Activated naive CD8-positive, alpha-beta T cell treated with anti-CD3 and anti-CD28 coated beads, Interleukin-2, amount 50 U/mL, for 24 hours (primary cell): ENCODE results near the gene FANCG.

Experiments used
- ATAC-seq: fragments of 150-1000 bp; cut with Tn5 transposase; one replicate; pipeline ENCODE4 v1.10.0; 2021
- DNase-seq: peaks from one replicate; pipeline ENCODE4 v3.0.0; 2021
- H3K27ac Mint-ChIP-seq: one replicate; pipeline ENCODE4 v1.8.0; 2021; ENCODE audit warnings: mild to moderate bottlenecking, mixed read lengths
- H3K27me3 Mint-ChIP-seq: one replicate; pipeline ENCODE4 v1.8.0; 2021; ENCODE audit warnings: mixed read lengths
- H3K36me3 Mint-ChIP-seq: one replicate; pipeline ENCODE4 v1.8.0; 2021; ENCODE audit warnings: low read depth, mixed read lengths
- H3K4me1 Mint-ChIP-seq: one replicate; pipeline ENCODE4 v1.8.0; 2021; ENCODE audit warnings: mixed read lengths
- H3K4me3 Mint-ChIP-seq: one replicate; pipeline ENCODE4 v1.8.0; 2021; ENCODE audit warnings: mild to moderate bottlenecking, moderate library complexity, mixed read lengths
- H3K9me3 Mint-ChIP-seq: one replicate; pipeline ENCODE4 v1.8.0; 2021; ENCODE audit warnings: mixed read lengths

Gene FANCG

GRCh38 chr9:35107297-35108290, 27.9 kb upstream of the FANCG start:
- H3K36me3 Mint-ChIP-seq, result peaks cover 3% of the 10 kb centered on the region
- no peak for DNase-seq
- H3K27ac Mint-ChIP-seq, result no peak overlapping the region
- H3K27me3 Mint-ChIP-seq, result no peaks in the 10 kb centered on the region
- peaks cover 37% of the 10 kb centered on the region for H3K4me1 Mint-ChIP-seq
- no peak for ATAC-seq
- H3K4me3 Mint-ChIP-seq, result no peak overlapping the region
- H3K9me3 Mint-ChIP-seq, result no peaks in the 10 kb centered on the region

DNA sequence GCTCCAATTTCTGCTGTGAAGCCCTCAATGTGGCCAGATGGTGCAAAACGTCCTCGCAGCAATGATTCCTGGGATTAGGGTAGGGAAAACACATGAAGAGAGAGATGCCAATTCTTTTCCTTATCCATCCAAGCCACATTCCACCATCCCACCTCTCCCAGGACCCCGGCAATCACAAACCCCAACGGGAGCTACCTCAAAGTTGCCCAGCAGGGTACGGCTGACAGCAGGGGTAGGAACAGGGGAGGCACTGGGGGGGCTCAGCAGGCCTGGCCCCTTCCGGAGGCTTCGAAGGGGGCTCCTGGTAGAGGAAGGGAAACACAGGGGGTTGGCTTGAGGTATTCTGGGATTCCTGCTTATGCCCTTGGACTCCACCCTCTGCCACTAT, 26.6 kb upstream of the FANCG start:
- Mint-ChIP-seq H3K36me3 (peaks cover 10% of the 10 kb centered on the region), H3K9me3 (no peaks in the 10 kb centered on the region), H3K4me1 (peaks cover 36% of the 10 kb centered on the region), H3K27me3 (no peaks in the 10 kb centered on the region), H3K27ac (no peak overlapping the region), H3K4me3 (no peak overlapping the region)
- ATAC-seq, result no peak
- no peak for DNase-seq

DNA sequence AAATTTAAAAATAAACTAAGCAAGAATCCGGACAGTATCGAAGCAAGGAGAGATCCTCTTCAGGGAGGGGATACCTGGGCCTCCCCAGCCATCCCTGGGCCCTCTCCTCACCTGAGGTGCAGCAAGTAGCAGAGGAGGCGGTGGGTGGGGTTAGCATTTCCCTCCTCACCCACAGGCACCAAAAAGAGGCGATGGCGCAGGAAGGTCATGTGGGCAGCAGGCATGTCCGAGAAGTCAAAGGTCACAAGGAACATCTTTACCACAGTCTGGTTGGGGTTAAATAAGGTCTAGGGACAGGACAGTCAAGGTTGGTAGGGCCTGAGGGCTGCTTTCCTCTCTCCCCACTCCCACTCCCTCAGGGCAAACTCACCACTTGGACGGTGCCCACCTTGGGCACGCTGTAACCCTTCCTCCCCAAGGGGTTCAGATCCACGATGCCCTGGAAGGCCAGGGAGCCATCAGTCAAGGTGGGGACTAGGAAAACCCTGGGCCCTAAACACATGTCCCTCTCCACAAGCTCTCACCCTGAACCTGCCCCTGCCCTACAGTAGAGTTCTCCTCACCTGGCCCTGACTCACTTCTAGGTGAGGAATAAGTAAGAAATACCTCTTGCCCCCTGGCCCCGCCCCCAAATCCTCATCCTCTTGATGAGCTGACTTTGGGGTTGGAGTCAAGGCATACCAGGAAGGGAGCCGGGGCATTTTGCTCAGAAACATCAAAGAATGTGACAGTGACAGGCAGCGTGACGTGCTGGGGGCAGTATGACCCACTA, 26.0 kb upstream of the FANCG start:
- H3K4me1 Mint-ChIP-seq, result peaks cover 36% of the 10 kb centered on the region

DNA sequence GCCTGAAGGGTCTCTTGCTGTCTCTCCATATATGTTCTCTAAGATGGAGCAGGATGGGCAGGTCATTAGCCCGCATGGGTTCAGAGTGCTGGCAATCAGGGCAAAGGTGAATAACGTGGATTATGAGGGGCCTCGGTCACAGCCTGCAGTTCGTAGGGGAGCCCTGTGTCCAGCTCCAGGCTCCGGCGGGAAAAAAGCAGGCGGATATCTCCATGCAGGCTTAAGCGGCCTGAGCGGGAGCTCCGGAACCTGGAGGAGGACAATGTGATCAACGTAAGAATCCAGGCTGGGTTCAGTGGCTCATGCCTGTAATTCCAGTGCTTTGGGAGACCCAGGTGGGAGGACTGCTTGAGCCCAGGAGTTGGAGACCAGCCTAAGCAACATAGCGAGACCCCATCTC, 25.4 kb upstream of the FANCG start:
- Mint-ChIP-seq H3K36me3 (peaks cover 21% of the 10 kb centered on the region), H3K27ac (no peak overlapping the region), H3K9me3 (no peaks in the 10 kb centered on the region), H3K27me3 (no peaks in the 10 kb centered on the region), H3K4me1 (peaks cover 35% of the 10 kb centered on the region), H3K4me3 (no peak overlapping the region)
- DNase-seq (no peak), ATAC-seq (no peak)

More for the DNA sequence above, 26.0 kb upstream of the FANCG start:
- Mint-ChIP-seq H3K36me3 (peaks cover 15% of the 10 kb centered on the region), H3K27me3 (no peaks in the 10 kb centered on the region), H3K27ac (no peak overlapping the region), H3K9me3 (no peaks in the 10 kb centered on the region), H3K4me3 (no peak overlapping the region)
- DNase-seq, result no peak
- ATAC-seq, result no peak

- Mint-ChIP-seq H3K36me3 (peaks cover 27% of the 10 kb centered on the region), H3K27ac (peak overlapping the region; percentile 61), H3K4me1 (peaks cover 32% of the 10 kb centered on the region), H3K27me3 (no peaks in the 10 kb centered on the region), H3K9me3 (no peaks in the 10 kb centered on the region), H3K4me3 (no peak overlapping the region)
- DNase-seq (no peak), ATAC-seq (no peak)
Measured at GRCh38 chr9:35104586-35104985, 24.8 kb upstream of the FANCG start.

DNA sequence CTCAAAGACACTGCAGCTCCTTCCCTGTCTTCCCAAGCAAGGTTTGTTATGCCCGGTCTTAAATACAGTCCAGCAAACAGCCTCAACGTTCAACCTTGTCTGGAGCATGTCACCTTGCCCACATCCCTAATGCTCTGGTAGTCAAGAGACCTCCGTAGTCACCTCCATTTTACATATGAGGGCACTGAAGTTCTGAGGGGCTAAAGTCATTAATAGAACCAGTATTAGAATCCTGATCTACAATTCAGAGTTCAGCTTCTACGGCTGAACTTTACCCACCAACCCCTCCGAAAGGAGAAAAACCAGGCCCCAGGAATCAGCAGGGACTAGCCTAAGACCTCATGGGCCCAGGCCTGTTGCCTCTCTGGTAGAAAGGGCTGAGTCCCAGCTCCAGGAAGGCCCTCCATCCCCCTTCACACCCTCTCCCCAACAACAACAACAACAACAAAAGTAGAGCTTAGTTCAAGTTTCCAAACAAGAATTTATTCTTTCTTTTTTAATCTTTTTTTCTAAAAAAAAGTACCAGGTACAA, 24.0 kb upstream of the FANCG start:
- no peaks in the 10 kb centered on the region for H3K9me3 Mint-ChIP-seq
- ATAC-seq, result no peak
- peak overlapping the region; percentile 98 for H3K4me3 Mint-ChIP-seq
- no peaks in the 10 kb centered on the region for H3K27me3 Mint-ChIP-seq
- peaks cover 31% of the 10 kb centered on the region for H3K36me3 Mint-ChIP-seq
- H3K4me1 Mint-ChIP-seq, result peaks cover 31% of the 10 kb centered on the region
- H3K27ac Mint-ChIP-seq, result peak overlapping the region; percentile 92
- no peak for DNase-seq

DNA sequence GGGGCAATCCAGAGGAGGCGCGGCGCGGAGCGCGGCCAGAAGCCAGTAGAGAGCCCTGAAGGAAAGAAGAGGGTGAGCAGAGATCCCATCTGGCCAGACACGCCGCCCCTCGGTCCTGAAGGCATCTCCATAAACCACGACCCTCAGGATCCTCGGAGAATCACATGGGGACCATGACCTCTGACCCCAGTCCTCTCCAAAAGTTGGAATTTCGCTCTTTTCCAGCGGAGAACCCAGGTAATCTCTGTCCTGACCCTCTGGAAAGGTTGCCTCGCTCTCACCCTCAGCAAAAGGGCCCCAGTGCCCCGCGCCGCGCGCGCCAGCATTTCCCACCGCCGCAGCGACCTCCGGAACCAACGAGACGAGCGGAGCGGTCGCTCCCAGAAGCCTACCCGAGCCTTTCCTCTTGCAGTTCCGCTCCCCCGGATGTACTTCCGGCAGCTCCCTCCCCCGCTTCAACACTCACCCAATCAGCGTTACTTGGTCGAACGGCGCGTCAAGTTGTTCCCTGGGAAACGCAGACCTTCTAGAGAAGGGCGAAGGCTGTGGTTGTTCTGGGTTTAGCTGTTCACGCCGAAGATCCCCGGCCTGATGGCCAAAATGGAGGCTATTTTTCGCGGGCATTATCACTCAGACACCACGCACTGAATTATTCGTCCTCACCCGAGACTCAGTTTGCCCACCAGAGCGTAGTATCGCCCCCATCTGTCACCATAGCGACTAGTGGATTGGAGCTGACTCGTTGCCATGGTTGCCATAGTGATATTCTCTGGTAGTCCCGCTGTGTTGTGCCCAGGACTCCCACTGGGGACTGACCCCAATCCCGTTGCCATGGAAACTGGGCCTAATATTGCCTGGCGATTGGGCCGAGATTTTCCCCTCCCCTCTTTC, 23.3 kb upstream of the FANCG start, which contains the start of gene STOML2:
TSS of gene STOML2 (minus strand) at position 363 of the 891 bp plus-strand sequence. CDS start at position 326, 37 bp downstream.
- Mint-ChIP-seq H3K36me3 (peaks cover 32% of the 10 kb centered on the region), H3K27ac (peak within 1 kb of the TSS; percentile 92), H3K9me3 (no peaks in the 10 kb centered on the region), H3K4me3 (peak within 1 kb of the TSS; percentile 98), H3K4me1 (peaks cover 31% of the 10 kb centered on the region), H3K27me3 (no peaks in the 10 kb centered on the region)
- DNase-seq (peak; percentile 89), ATAC-seq (peak; percentile 98)

DNA sequence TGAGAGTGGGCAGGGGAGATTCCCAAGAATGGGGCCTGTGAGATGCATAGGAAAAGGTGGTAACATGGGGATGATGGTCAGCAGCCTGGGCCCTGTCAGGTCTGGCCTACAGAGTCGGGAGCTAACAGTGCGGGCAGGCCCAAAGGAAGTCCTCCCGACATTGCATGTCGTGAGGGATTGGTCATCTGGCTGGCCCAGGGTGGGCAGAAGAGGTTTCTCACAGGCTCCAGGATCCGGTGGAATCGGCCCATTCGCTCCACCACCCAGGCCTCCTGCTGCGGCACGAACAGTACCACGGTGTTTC, 22.7 kb upstream of the FANCG start:
- H3K4me3 Mint-ChIP-seq, result peak overlapping the region; percentile 98
- peak; percentile 19 for DNase-seq
- no peaks in the 10 kb centered on the region for H3K27me3 Mint-ChIP-seq
- peak; percentile 13 for ATAC-seq
- peaks cover 34% of the 10 kb centered on the region for H3K36me3 Mint-ChIP-seq
- H3K27ac Mint-ChIP-seq, result peak overlapping the region; percentile 92
- no peaks in the 10 kb centered on the region for H3K9me3 Mint-ChIP-seq
- peaks cover 37% of the 10 kb centered on the region for H3K4me1 Mint-ChIP-seq

- no peak for ATAC-seq
- no peak overlapping the region for H3K27ac Mint-ChIP-seq
- H3K27me3 Mint-ChIP-seq, result no peaks in the 10 kb centered on the region
- H3K4me1 Mint-ChIP-seq, result peaks cover 52% of the 10 kb centered on the region
- peak overlapping the region; percentile 52 for H3K4me3 Mint-ChIP-seq
- no peaks in the 10 kb centered on the region for H3K9me3 Mint-ChIP-seq
- H3K36me3 Mint-ChIP-seq, result peaks cover 32% of the 10 kb centered on the region
- no peak for DNase-seq
Measured at GRCh38 chr9:35097573-35097972, 17.8 kb upstream of the FANCG start.

DNA sequence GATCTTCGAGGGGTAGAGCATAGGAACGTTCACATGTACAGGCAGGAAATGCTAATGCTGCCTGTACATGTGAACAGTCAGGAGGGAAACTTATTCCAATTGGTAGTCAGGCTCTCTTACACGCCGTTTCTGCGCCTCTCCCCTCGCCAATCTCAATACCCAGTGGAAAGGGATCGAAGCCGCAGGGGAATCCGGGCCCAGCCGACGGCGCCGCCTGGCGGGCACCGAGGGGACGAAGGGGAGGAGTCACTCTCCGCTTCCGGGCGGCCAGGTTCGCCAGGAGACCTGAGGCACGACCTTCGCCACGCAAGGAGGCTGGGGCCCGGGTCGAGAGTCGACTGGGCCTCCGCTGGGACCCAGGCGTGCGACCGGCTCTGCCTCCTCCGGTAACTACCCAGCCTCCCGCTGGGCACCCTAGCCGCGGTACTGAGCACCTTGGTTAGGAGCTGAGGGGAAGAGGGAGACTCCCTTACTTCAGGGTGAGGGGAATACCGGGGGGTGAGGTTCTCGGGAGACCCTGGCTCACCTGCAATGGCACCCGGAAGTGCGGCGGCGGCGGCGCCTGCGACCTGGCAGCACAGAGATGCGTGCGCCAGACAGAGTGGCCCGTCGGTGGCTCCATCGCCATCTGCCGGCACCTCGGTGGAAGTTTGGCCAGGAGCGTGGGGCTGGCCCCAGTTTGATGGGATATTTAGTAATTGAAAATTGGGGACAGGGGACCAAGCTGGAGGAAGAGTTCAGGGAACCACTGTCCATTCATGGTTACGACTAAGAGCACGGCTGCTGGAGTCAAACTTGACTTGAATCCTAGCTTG, 16.5 kb upstream of the FANCG start, which contains the start of gene PIGO:
TSS of gene PIGO (minus strand) at position 557 of the 815 bp plus-strand sequence. CDS start 1,026 bp downstream, outside the sequence.
- Mint-ChIP-seq H3K9me3 (no peaks in the 10 kb centered on the region), H3K27ac (peak within 1 kb of the TSS; percentile 92), H3K27me3 (no peaks in the 10 kb centered on the region), H3K36me3 (peaks cover 29% of the 10 kb centered on the region), H3K4me3 (peak within 1 kb of the TSS; percentile 89), H3K4me1 (peaks cover 41% of the 10 kb centered on the region)
- DNase-seq, result peak; percentile 92
- peak; percentile 91 for ATAC-seq

- Mint-ChIP-seq H3K4me1 (peaks cover 18% of the 10 kb centered on the region), H3K27me3 (no peaks in the 10 kb centered on the region), H3K9me3 (no peaks in the 10 kb centered on the region), H3K4me3 (no peak overlapping the region), H3K36me3 (peaks cover 27% of the 10 kb centered on the region), H3K27ac (no peak overlapping the region)
- ATAC-seq (no peak), DNase-seq (no peak)
Measured at GRCh38 chr9:35091536-35091935, 11.8 kb upstream of the FANCG start.

GRCh38 chr9:35089434-35089833, 9.7 kb upstream of the FANCG start:
- Mint-ChIP-seq H3K9me3 (no peaks in the 10 kb centered on the region), H3K4me3 (no peak overlapping the region), H3K4me1 (peaks cover 2% of the 10 kb centered on the region), H3K27me3 (no peaks in the 10 kb centered on the region), H3K27ac (peak overlapping the region; percentile 47), H3K36me3 (peaks cover 30% of the 10 kb centered on the region)
- ATAC-seq, result no peak
- no peak for DNase-seq

- H3K9me3 Mint-ChIP-seq, result no peaks in the 10 kb centered on the region
- H3K4me3 Mint-ChIP-seq, result no peak overlapping the region
- H3K27me3 Mint-ChIP-seq, result no peaks in the 10 kb centered on the region
- no peak for ATAC-seq
- H3K36me3 Mint-ChIP-seq, result peaks cover 21% of the 10 kb centered on the region
- H3K27ac Mint-ChIP-seq, result peak overlapping the region; percentile 24
- no peak for DNase-seq
- peaks cover 5% of the 10 kb centered on the region for H3K4me1 Mint-ChIP-seq
Measured at GRCh38 chr9:35085078-35085477, 5.3 kb upstream of the FANCG start.
